Ecto neural progenitor cell (in vitro differentiated cells): ENCODE results near the gene CHRNA4.
"Not testable (repeated sequence)": the region's sequence is repeated elsewhere in the genome, so short reads cannot be mapped to it uniquely, and the experiment has no call there.

Source experiments
- DNase-seq: peaks from one replicate; pipeline ENCODE4 v3.0.0-alpha.2; 2018; ENCODE audit warnings: low spot score

Gene CHRNA4

GRCh38 chr20:63348828-63349515 lies 12.2 kb downstream of the CHRNA4 start:
- DNase-seq = no peak

DNA sequence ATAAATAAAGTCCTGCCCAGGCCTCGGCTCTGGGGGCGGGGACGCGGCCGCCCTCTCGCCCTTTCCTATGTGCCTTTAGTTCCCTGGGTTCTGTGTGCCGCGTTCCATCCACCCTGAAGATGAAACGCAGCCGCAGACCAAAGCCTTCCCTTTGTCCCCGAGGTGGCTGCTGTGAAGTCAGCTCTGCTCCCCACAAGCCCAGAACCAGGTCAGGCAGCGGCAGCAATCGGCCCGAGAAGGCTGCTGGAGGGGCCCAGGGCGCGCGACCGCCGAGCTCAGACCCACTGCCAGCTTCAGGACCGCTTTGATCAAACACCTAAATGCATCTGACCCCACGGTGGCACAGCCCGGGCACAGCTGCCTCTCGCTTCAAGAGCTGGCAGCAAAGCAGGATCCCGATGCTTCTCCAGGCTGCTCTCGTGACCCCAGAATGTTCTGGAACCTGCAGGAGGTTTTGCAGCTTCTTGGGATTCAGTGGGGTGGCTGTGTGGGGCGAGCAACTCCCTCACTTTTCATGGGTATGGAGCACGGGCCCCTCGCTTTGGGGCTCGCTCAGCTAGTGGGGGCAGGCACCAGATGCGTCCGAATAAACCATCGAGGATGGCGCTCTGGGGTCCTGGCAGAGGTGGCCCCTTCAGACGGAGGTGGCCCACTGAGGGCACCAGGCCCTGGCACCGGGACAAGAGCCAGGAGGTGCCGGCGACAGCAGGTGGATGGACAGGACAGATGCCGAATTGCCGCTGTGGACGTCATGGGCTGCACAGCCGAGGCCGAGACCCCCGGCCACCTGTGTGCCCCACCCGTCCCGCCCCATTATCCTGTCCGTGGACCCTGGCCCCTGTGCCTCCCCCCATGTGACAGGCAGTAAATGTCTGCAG lies 13.0 kb downstream of the CHRNA4 start:
- DNase-seq = no peak

- no peak for DNase-seq
These were observed 13.9 kb downstream of the CHRNA4 start for GRCh38 chr20:63347081-63347741.

DNA sequence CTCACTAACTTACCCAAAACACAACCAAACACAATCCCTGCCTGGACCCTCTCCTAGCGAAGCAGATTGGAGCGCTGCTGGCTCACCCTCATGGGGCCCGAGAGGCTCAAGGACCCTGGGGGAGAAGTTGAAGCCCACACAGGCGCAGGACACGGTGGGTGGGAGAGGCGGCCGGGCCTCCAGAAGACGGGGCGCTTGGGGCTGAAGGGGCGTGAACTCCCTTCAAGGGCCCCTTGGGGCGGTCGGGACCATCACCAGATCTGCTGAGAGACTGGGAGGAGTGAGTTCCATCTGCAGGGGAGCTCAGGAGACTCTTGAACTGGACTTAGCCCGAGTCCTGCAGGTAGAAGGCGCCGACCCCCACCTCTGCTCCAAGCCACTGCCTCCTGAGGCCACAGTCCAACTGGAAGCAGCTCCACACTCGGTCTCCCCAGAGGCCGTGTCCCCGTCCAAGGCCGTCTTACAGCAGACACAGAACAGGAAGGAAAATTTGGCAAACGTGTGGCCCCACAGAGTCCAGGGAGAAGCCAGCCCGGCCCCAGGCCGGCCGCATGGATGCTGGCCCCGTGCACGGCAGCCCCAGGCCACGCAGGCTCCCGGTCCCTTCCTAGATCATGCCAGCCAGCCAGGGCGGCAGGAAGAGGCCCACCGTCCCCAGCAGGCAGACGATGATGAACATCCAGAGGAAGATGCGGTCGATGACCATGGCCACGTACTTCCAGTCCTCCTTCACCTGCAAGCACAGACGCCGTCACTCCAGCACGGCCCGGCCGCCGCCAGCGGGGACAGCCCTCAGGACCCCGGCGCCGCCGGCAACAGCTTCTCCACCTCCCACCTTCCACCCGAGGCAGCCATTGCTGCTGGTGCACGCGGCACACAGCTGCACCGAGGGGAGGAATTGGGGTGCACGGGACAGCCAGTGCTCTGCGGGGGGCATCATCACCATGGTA lies 14.7 kb downstream of the CHRNA4 start:
- no peak for DNase-seq

GRCh38 chr20:63345328-63346100 lies 15.6 kb downstream of the CHRNA4 start:
- DNase-seq = no peak

DNA sequence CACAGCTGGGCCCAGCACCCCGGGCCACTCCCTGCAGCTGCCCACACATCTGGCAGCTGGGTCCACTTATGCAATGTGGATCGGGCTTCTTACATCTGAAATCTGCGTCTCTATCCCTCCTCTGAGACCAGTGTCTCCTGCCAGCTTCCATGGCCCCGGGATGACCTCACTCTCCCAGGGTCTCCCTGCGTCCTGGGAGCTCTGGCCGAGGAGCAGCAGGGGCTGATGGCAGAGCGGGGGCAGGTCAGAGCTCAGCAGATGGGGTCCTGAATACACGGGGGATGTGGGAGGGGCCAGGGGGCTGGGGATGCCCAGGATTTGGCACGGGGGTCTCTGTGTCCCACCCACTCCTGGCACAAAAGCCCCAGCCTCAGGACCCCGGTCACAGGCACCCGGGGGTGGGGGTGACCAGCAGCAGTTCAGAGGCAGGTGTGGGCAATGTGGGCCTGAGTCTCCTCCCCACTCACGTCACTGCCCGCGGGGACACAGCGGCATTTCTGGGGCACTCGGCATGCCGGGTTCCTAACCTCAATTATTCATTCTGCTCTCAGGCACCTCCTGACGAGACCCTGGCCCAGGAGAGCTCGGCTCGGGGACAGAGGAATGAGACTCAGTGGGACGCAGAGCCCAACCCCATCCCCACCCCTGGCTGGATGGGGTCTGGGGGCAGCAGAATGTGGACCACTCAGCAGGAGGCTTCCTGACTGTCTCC lies 16.4 kb downstream of the CHRNA4 start:
- DNase-seq = no peak

- DNase-seq = no peak
These were observed 17.4 kb downstream of the CHRNA4 start for GRCh38 chr20:63343460-63344445.

DNA sequence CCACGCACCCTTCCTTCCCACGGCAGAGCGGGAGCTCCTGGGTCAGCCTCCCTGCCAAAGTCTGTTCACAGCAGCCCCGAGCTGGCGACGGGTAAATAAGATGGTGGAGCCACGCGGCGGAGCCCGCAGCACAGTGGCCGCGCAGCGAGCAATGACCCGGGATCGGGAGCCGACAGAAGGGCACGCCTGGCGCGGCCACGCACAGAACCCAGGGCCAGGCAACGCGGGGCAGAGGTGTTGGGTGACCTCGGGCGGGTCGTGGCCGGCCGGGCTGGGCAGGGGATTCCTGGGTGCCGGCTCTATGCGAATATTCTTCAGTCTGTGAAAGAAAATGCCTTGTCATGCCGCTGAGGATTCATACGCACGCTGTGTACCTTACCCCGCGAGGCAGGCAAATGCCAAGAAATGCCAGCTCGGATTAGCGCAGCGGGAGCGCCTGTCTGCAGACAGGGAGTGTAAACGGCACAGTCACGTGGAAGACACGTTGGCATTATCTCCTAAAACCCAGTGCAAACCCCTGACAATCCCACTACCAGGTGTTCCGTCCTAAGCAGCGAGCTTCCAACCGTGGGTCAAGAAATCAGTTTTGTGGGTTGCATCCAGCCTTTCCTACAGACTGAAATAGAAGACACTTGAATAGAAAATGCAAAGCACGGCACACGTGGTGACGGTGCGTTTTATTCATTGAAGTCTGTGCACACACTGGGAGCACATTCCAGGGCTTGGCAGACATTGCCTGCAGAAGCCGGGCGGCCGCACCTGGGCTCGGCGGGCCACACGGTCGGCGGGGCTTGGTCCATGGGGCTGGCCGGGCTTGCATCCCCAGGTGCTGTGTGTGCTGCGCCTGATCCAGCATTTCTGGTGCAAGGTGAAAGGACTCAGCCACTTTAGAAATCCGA lies 18.3 kb downstream of the CHRNA4 start:
- DNase-seq = no peak

DNA sequence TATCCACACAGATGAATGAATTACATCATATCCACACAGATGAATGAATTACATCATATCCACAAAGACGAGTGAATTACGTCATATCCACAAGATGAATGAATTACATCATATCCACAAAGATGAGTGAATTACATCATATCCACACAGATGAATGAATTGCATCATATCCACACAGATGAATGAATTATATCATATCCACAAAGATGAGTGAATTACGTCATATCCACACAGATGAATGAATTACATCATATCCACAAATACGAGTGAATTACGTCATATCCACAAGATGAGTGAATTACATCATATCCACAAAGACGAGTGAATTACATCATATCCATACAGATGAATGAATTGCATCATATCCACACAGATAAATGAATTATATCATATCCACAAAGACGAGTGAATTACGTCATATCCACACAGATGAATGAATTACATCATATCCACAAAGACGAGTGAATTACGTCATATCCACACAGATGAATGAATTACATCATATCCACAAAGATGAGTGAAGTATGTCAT lies 20.9 kb downstream of the CHRNA4 start:
- not testable (repeated sequence) for DNase-seq

- not testable (repeated sequence) for DNase-seq
These were observed 21.7 kb downstream of the CHRNA4 start for GRCh38 chr20:63339154-63340094.

DNA sequence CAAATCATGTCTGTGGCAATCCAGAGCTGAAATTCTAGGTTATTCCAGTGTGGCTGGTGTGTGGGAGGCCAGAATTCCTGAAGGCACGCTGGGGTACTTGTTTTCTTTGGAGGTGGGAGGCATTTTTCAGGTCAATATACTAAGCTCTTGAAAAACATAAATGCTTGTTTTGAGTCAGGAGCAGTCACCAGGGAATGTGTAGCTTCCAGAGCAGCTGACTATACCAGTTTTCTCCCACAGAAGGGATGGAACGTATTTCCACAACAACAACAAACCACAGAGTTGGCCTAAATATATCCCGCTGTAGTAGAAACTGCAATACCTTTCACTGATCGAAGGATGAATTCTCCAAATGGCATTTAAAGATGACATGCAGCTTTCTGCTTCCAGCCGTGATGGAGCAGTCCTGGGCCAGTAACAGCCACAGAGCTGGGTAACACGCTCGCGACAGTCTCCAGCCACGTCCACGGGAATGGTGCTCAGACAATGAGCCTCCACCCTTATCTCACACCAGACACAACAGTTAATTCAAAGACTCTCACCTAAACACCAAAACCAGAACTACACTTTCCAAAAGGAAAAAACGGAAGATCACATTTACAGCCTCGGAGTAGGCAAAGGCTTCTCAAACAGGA lies 23.2 kb downstream of the CHRNA4 start:
- DNase-seq = no peak

DNA sequence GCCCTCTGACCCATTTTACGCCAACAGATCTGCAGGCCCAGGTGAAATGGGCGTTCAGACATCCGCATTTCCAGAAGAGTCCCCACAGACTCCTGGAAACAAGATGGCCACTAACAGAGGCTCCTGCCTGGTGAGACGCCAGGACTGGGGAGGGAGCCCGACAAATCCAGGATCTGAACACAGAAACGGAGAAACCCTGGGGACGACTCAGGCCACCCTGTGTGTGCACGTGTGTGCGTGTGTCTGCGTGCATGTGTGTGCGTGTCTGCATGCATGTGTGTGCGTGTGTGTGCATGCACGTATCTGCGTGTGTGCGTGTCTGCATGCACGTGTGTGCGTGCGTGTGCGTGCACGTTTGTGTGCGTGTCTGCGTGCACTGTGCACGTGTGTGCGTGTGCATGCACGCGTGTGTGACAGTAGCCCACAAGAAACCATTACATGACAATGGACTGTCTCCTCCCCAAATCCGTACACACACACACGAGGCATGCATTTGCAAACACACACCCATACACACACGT lies 24.9 kb downstream of the CHRNA4 start:
- no peak for DNase-seq

- DNase-seq = no peak
These were observed 25.4 kb downstream of the CHRNA4 start for GRCh38 chr20:63335711-63336110.

DNA sequence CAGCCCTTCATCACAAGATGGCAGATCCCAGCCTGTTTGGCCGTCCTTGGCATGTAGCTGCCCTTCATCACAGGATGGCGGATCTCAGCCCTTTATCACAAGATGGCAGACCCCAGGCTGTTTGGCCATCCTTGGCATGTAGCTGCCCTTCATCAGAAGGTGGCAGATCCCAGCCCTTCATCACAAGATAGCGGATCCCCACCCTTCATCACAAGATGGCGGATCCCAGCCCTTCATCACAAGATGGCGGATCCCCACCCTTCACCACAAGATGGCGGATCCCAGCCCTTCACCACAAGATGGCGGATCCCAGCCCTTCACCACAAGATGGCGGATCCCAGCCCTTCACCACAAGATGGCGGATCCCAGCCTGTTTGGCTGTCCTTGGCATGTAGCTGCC lies 26.1 kb downstream of the CHRNA4 start:
- not testable (repeated sequence) for DNase-seq

- no peak for DNase-seq
These were observed 26.8 kb downstream of the CHRNA4 start for GRCh38 chr20:63334356-63334755.
